ENCODE results near the gene KSR2.

- TF ChIP-seq, protein P1, sequence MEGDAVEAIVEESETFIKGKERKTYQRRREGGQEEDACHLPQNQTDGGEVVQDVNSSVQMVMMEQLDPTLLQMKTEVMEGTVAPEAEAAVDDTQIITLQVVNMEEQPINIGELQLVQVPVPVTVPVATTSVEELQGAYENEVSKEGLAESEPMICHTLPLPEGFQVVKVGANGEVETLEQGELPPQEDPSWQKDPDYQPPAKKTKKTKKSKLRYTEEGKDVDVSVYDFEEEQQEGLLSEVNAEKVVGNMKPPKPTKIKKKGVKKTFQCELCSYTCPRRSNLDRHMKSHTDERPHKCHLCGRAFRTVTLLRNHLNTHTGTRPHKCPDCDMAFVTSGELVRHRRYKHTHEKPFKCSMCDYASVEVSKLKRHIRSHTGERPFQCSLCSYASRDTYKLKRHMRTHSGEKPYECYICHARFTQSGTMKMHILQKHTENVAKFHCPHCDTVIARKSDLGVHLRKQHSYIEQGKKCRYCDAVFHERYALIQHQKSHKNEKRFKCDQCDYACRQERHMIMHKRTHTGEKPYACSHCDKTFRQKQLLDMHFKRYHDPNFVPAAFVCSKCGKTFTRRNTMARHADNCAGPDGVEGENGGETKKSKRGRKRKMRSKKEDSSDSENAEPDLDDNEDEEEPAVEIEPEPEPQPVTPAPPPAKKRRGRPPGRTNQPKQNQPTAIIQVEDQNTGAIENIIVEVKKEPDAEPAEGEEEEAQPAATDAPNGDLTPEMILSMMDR (CRISPR knock-in tag; IDR thresholded peaks at IDR 0.05) = no peak
- TF ChIP-seq ETV6 (CRISPR knock-in tag; conservative IDR thresholded peaks at IDR 0.05) (no peak), RAD21 (CRISPR knock-in tag; IDR thresholded peaks at IDR 0.05) (no peak), ZNF230 (CRISPR knock-in tag; IDR thresholded peaks at IDR 0.05) (no peak), PHB2 (IDR thresholded peaks at IDR 0.05; ENCODE audit: partially characterized antibody) (no peak), ZKSCAN5 (CRISPR knock-in tag; IDR thresholded peaks at IDR 0.05) (no peak)
Observed at GRCh38 chr12:117820216-117820907, 148.4 kb downstream of the KSR2 start.

Data from HepG2 (cell line).